ENCODE data around the gene NPFF. TPM values are rescaled to one million over a fixed set of nuclear protein-coding genes. Genes with fewer than 3 reads are reported as not detected.

NPFF gene
- total and polyA plus RNA-seq, 7 donors: not detected

DNA sequence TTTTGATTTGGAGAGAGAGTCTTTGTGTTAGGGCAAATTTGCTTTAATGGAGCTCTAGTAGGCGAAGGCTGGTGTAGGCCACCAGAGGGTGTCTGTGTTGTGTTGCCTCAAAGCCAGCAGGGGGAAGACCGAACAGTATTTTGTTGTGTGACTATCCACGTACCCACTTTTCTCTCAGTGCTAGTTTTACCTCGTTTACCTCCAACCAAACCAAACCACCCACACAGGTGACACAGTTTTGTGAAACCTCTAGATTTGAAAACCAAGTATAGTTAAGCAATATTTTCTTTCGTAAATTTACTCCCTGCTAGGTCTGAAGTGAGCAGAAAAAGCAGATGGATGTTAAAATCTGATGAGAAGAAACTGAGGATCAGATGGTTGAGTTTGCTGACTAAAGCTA lies 36.3 kb upstream of the NPFF start:
- TF ChIP-seq, protein P1, sequence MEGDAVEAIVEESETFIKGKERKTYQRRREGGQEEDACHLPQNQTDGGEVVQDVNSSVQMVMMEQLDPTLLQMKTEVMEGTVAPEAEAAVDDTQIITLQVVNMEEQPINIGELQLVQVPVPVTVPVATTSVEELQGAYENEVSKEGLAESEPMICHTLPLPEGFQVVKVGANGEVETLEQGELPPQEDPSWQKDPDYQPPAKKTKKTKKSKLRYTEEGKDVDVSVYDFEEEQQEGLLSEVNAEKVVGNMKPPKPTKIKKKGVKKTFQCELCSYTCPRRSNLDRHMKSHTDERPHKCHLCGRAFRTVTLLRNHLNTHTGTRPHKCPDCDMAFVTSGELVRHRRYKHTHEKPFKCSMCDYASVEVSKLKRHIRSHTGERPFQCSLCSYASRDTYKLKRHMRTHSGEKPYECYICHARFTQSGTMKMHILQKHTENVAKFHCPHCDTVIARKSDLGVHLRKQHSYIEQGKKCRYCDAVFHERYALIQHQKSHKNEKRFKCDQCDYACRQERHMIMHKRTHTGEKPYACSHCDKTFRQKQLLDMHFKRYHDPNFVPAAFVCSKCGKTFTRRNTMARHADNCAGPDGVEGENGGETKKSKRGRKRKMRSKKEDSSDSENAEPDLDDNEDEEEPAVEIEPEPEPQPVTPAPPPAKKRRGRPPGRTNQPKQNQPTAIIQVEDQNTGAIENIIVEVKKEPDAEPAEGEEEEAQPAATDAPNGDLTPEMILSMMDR (IDR thresholded peaks at IDR 0.05): peak; percentile 81 to 98 (median 94)
- no peak for TF ChIP-seq EP300 (IDR thresholded peaks at IDR 0.05)
- TF ChIP-seq POLR2AphosphoS5 (IDR thresholded peaks at IDR 0.05): peak in 2 of 4 donors; percentile 10 to 22
- H3K27ac ChIP-seq: peak overlapping the region; percentile 43 to 65 (median 61)
- H3K4me1 ChIP-seq: peaks cover 0 to 27% (median 14%) of the 10 kb centered on the region in 4 donors
- H3K36me3 ChIP-seq: peaks cover 3 to 64% (median 16%) of the 10 kb centered on the region in 4 donors
- no peaks in the 10 kb centered on the region for H3K27me3 ChIP-seq
- DNase-seq: peak; percentile 80
- no peaks in the 10 kb centered on the region for H3K9me3 ChIP-seq
- no peak overlapping the region for H3K4me3 ChIP-seq
- intact Hi-C loops (cut with DNase I): loop anchor here (1.0 to 5.0 kb wide), 3 partner anchors 83 to 204 kb away; partner anchors contain the start of genes ATF7 and ATP5MC2
- WGBS, 2 donors: 27 to 28% methylated on average over 5 of the region's 5 CpGs

DNA sequence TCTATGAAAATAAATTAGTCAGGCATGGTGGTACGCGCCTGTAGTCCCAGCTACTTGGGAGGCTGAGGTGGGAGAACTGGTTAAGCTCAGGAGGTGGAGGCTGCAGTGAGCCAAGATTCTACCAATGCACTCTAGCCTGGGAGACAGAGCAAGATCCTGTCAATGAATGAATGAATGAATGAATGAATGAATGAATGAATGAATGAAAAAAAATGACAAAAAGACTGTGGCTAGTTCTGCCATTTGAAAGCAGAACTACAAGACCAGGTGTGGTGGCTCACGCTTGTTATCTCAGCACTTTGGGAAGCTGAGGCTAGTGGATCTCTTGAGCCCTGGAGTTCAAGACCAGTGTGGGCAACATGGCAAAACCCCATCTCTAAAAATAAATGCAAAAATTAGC lies 32.2 kb upstream of the NPFF start:
- intact Hi-C loops (cut with DNase I): no loop called here
- peaks cover 0 to 32% (median 18%) of the 10 kb centered on the region in 4 donors for H3K4me1 ChIP-seq
- H3K4me3 ChIP-seq: no peak overlapping the region
- peak overlapping the region in 2 of 4 donors; percentile 72 to 76 for H3K27ac ChIP-seq
- H3K9me3 ChIP-seq: no peaks in the 10 kb centered on the region
- no peak for DNase-seq
- WGBS, 2 donors: 94 to 99% methylated on average over 3 of the region's 3 CpGs
- H3K27me3 ChIP-seq: no peaks in the 10 kb centered on the region
- TF ChIP-seq EP300 (IDR thresholded peaks at IDR 0.05) (no peak), POLR2AphosphoS5 (IDR thresholded peaks at IDR 0.05) (no peak), POLR2A (IDR thresholded peaks at IDR 0.05) (no peak)
- TF ChIP-seq, protein P1 (IDR thresholded peaks at IDR 0.05): no peak
- peaks cover 18 to 82% (median 33%) of the 10 kb centered on the region in 4 donors for H3K36me3 ChIP-seq

DNA sequence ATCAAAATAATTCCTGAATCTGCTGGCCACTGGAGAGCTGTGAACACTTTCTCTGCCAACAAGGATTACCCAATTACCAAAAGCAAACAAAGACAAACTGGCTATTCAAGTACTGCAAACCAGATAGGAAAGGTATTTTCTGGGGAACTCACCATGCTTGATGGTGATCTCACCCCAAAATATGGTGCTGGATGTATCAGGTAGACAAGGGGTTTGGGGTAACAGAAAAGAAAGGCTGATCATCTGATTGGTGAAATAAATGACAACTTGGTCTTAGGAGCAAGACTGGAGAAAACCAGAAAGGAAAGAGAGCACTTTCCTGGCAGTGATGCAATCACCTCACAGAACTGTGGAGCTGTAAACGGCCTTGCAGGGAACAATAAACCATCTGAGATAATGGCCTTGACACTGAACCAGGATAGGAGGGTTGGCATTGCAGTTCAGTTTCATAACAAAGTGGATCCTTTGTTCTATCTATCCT lies 31.0 kb upstream of the NPFF start:
- H3K36me3 ChIP-seq: peaks cover 25 to 89% (median 45%) of the 10 kb centered on the region in 4 donors
- peaks cover 0 to 21% (median 11%) of the 10 kb centered on the region in 4 donors for H3K4me1 ChIP-seq
- H3K4me3 ChIP-seq: no peak overlapping the region
- intact Hi-C loops (cut with DNase I): no loop called here
- no peaks in the 10 kb centered on the region for H3K9me3 ChIP-seq
- WGBS, 2 donors: 1 to 45% methylated on average over 1 of the region's 1 CpG
- DNase-seq: peak; percentile 73
- peak overlapping the region in 3 of 4 donors; percentile 10 to 76 (median 72) for H3K27ac ChIP-seq
- no peaks in the 10 kb centered on the region for H3K27me3 ChIP-seq
- TF ChIP-seq EP300 (IDR thresholded peaks at IDR 0.05) (peak in 1 of 4 donors; percentile 47), POLR2A (IDR thresholded peaks at IDR 0.05) (no peak), POLR2AphosphoS5 (IDR thresholded peaks at IDR 0.05) (peak in 3 of 4 donors; percentile 35 to 50 (median 43))
- TF ChIP-seq, protein P1 (IDR thresholded peaks at IDR 0.05): no peak

DNA sequence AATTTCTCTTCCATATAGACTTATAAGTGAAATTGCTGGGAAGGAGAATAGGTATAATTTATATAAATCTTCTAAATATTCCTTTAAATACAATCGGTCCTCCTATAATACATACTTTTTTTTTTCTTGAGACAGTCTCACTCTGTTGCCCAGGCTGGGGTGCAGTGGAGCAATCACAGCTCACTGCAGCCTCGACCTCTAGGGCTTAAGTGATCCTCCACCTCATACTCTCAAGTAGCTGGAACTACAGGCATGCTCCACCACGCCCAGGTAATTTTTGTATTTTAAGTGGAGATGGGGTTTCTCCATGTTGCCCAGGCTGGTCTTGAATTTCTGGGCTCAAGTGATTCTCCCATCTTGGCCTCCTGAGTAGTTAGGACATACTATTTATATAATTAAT lies 29.7 kb upstream of the NPFF start:
- Histone ChIP-seq H3K9me3 (no peaks in the 10 kb centered on the region), H3K27ac (peak overlapping the region in 1 of 4 donors; percentile 76), H3K36me3 (peaks cover 35 to 90% (median 52%) of the 10 kb centered on the region in 4 donors), H3K4me3 (no peak overlapping the region), H3K4me1 (peaks cover 0 to 19% (median 11%) of the 10 kb centered on the region in 4 donors), H3K27me3 (no peaks in the 10 kb centered on the region)
- intact Hi-C loops (cut with DNase I): no loop called here
- WGBS, 2 donors: 77 to 96% methylated on average over 3 of the region's 3 CpGs
- DNase-seq: no peak
- TF ChIP-seq POLR2A (IDR thresholded peaks at IDR 0.05) (no peak), POLR2AphosphoS5 (IDR thresholded peaks at IDR 0.05) (no peak), EP300 (IDR thresholded peaks at IDR 0.05) (no peak)
- TF ChIP-seq, protein P1 (IDR thresholded peaks at IDR 0.05): no peak

All from sigmoid colon (tissue), 7 donors.